Measurements from ENCODE around the gene F13B.
"Not testable (repeated sequence)": the region's sequence is repeated elsewhere in the genome, so short reads cannot be mapped to it uniquely, and the experiment has no call there.

F13B gene

DNA sequence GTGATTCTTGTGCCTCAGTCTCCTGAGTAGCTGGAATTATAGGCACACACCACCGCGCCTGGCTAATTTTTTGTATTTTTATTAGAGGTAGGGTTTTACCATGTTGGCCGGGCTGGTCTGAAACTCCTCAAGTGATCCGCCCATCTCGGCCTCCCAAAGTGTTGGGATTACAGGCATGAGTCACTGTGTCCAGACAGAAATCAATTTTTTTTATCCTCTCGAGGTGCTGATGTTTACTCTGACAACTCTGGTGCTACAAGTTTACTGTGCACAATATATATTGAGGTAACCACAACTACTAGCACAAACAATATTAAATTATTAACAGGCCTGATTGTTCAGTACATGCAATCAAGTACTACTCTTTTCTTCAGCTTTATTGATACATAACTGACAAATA lies 39.7 kb downstream of the F13B start:
- DNase-seq, result no peak
- TF ChIP-seq GATA1 (IDR thresholded peaks at IDR 0.05; ENCODE audit: low read depth, low read length) (no peak), POLR2A (IDR thresholded peaks at IDR 0.05; ENCODE audit: low read length) (no peak)

- no peak for TF ChIP-seq GATA1 (IDR thresholded peaks at IDR 0.05; ENCODE audit: low read depth, low read length)
- TF ChIP-seq POLR2A (IDR thresholded peaks at IDR 0.05; ENCODE audit: low read length), result no peak
- DNase-seq, result no peak
Observed at GRCh38 chr1:197024460-197024859, 42.6 kb downstream of the F13B start.

GRCh38 chr1:197021716-197022115 lies 45.3 kb downstream of the F13B start:
- TF ChIP-seq POLR2A (IDR thresholded peaks at IDR 0.05; ENCODE audit: low read length) (no peak), GATA1 (IDR thresholded peaks at IDR 0.05; ENCODE audit: low read depth, low read length) (no peak)
- no peak for DNase-seq

DNA sequence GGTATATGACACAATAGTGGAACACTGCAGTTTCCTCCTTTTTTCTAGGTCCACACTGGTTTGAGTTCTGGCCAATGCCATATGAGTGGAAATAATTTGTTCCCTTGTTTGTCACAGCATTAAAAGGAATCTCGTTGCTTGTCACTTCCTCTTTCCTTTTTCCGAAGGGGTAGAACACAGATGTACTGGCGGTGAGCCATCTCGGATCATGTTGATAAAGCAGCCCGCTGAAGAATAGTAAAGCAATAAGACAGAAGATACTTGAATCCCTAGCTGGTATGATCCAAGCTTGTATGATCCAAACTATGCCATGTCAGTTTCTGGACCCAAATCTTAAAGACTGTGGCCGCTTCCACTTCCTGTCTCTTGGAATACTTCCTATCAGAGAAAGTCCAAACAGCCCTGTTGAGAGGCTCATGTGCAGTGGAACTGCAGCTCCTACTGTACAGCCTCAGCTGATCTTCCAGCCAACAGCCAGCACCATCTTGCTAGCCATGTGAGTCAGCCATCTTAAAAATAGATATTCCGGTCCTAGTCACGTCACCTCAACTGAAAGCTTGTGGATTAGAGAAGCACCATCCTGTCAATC lies 49.4 kb downstream of the F13B start:
- no peak for TF ChIP-seq POLR2A (IDR thresholded peaks at IDR 0.05; ENCODE audit: low read length)
- no peak for TF ChIP-seq GATA1 (IDR thresholded peaks at IDR 0.05; ENCODE audit: low read depth, low read length)
- no peak for DNase-seq

DNA sequence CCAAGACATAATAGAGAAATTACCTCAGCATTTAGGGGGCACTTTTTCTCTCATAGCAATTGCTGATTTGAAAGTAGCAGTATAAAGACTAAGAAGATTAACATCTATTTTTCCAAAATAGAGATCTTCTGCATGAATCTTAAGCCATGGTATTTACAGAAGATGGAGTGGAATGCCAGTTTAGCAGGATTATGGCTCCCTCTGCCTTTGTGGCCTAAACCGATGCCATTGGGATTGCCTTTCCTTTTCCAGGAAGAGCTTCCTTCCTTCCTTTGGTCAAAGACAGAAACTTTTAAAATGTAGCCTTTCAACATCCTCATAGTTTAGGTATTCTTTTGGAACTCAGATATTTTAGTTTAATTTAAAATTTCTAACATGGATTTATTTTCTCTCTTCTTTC lies 50.3 kb downstream of the F13B start:
- TF ChIP-seq POLR2A (IDR thresholded peaks at IDR 0.05; ENCODE audit: low read length), result no peak
- TF ChIP-seq GATA1 (IDR thresholded peaks at IDR 0.05; ENCODE audit: low read depth, low read length), result no peak
- no peak for DNase-seq

GRCh38 chr1:197013234-197013633 lies 53.8 kb downstream of the F13B start:
- TF ChIP-seq GATA1 (IDR thresholded peaks at IDR 0.05; ENCODE audit: low read depth, low read length) (no peak), POLR2A (IDR thresholded peaks at IDR 0.05; ENCODE audit: low read length) (no peak)
- no peak for DNase-seq

- TF ChIP-seq GATA1 (IDR thresholded peaks at IDR 0.05; ENCODE audit: low read depth, low read length) (no peak), POLR2A (IDR thresholded peaks at IDR 0.05; ENCODE audit: low read length) (no peak)
- no peak for DNase-seq
Observed at GRCh38 chr1:197011614-197012013, 55.4 kb downstream of the F13B start.

DNA sequence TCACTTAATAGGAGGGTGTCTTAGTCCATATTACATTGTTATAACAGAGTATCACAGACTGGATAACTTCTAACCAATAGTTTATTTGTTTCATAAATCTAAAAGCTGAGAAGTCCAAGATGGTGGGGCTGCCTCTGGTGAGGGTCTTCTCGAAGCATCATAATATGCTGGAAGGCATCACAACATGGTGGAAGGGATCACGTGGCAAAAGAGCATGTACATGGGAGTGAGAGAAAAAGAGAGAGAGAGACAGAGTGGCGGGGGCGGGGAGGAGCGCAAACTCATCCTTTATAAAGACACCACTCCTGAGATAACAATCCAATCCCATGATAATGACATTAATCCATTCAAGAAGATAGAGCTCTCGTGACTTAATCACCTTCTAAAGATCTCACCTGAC lies 58.2 kb downstream of the F13B start:
- DNase-seq, result no peak

GRCh38 chr1:197003132-197003531 lies 63.9 kb downstream of the F13B start:
- DNase-seq, result no peak
- TF ChIP-seq POLR2A (IDR thresholded peaks at IDR 0.05; ENCODE audit: low read length) (no peak), GATA1 (IDR thresholded peaks at IDR 0.05; ENCODE audit: low read depth, low read length) (no peak)

More for the DNA sequence above, 58.2 kb downstream of the F13B start:
- TF ChIP-seq GATA1 (IDR thresholded peaks at IDR 0.05; ENCODE audit: low read depth, low read length), result no peak
- no peak for TF ChIP-seq POLR2A (IDR thresholded peaks at IDR 0.05; ENCODE audit: low read length)

DNA sequence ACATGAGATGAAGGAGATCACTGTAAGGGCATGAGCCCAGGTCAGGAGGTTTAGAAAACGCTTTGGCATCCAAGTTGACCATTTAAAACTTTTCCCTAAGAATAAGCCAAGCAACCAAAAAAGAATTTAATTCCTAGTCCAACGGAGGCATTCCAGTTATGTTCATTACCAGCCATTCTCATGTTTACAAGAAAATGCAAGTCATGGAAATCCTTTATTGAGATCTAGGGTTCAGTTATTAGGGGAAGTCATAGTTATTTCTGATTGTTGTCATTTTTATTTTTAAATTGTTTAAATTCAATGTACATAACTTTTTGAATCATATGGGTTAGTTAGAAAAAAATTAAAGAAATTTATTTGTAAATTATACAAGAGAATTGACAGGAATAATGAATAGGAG lies 65.2 kb downstream of the F13B start:
- no peak for TF ChIP-seq POLR2A (IDR thresholded peaks at IDR 0.05; ENCODE audit: low read length)
- no peak for DNase-seq

DNA sequence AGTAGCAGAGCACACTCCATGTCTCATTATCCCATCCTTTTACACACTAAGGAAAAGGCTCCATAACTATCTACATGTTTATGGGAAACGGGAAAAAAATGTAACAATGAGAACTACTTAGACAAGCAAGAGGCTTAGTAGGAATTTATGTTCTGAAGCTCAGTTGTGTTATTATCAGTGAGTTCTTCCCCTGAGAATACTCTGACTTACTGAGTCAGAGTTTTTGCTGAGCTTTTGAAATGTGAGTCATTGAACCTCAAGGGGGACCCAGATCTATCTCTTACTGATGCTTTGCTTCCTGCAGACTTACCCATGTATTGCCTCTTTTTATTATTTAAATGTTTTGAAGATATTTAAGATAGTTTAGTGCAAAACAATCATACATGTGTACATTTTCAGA lies 69.6 kb downstream of the F13B start:
- DNase-seq, result no peak
- TF ChIP-seq GATA1 (IDR thresholded peaks at IDR 0.05; ENCODE audit: low read depth, low read length), result no peak
- TF ChIP-seq POLR2A (IDR thresholded peaks at IDR 0.05; ENCODE audit: low read length), result no peak

- DNase-seq, result no peak
- no peak for TF ChIP-seq POLR2A (IDR thresholded peaks at IDR 0.05; ENCODE audit: low read length)
- TF ChIP-seq GATA1 (IDR thresholded peaks at IDR 0.05; ENCODE audit: low read depth, low read length), result no peak
Observed at GRCh38 chr1:196993916-196994315, 73.1 kb downstream of the F13B start.

- DNase-seq, result not testable (repeated sequence)
Observed at GRCh38 chr1:196991919-196992651, 75.0 kb downstream of the F13B start.

All from erythroblast (primary cell).